Endothelial cell of umbilical vein (primary cell): ENCODE measurements around the gene KRTAP4-5.
"Not testable (repeated sequence)": the region's sequence is repeated elsewhere in the genome, so short reads cannot be mapped to it uniquely, and the experiment has no call there.

Experiments used
- EZH2 ChIP-seq: IDR thresholded peaks from 2 replicates; pipeline ENCODE4 v1.6.1; 2012; ENCODE audit warnings: borderline replicate concordance, low read depth, mild to moderate bottlenecking, moderate library complexity, low read length, inconsistent platforms; ENCODE audit not compliant: severe bottlenecking
- FOS ChIP-seq: IDR thresholded peaks from 2 replicates; pipeline ENCODE4 v1.6.1; 2011; ENCODE audit warnings: mild to moderate bottlenecking, low read length, moderate library complexity, borderline replicate concordance; ENCODE audit not compliant: insufficient read depth
- GATA2 ChIP-seq: IDR thresholded peaks from 2 replicates; pipeline ENCODE4 v1.7.0; 2011; ENCODE audit warnings: low read depth, mild to moderate bottlenecking, moderate library complexity, mixed read lengths, low read length; ENCODE audit not compliant: insufficient read length, insufficient read depth
- JUN ChIP-seq: IDR thresholded peaks from 2 replicates; pipeline ENCODE4 v1.6.1; 2011; ENCODE audit warnings: borderline replicate concordance, low read depth; ENCODE audit not compliant: insufficient read length, insufficient read depth
- MAX ChIP-seq: IDR thresholded peaks from 2 replicates; pipeline ENCODE4 v1.6.1; 2011; ENCODE audit not compliant: insufficient read depth, insufficient read length
- MYC ChIP-seq: IDR thresholded peaks from one replicate; pipeline ENCODE4 v1.6.1; 2011; ENCODE audit warnings: mild to moderate bottlenecking, low read depth, low read length
- POLR2A ChIP-seq: IDR thresholded peaks from 2 replicates; pipeline ENCODE4 v1.6.1; 2012; ENCODE audit warnings: low read depth, mild to moderate bottlenecking, control low read depth, low read length
- POLR2AphosphoS5 ChIP-seq: IDR thresholded peaks from 2 replicates; pipeline ENCODE4 v1.6.1; 2012; ENCODE audit warnings: low read depth, mild to moderate bottlenecking, control low read depth, low read length, moderate library complexity; ENCODE audit not compliant: insufficient read depth
- TF ChIP-seq, protein P1 (sequence below), 2 donors: IDR thresholded peaks; 1 replicate in 1 of 2; 2 replicates in 1 of 2; pipeline ENCODE4 v1.5.1; 2011; ENCODE audit warnings: low read length in 2 of 2, mild to moderate bottlenecking in 2 of 2, moderate library complexity in 2 of 2, control low read depth in 1 of 2, inconsistent platforms in 1 of 2, low read depth in 1 of 2; ENCODE audit not compliant: insufficient read depth in 1 of 2; ENCODE audit errors: extremely low read depth in 1 of 2

DNA sequence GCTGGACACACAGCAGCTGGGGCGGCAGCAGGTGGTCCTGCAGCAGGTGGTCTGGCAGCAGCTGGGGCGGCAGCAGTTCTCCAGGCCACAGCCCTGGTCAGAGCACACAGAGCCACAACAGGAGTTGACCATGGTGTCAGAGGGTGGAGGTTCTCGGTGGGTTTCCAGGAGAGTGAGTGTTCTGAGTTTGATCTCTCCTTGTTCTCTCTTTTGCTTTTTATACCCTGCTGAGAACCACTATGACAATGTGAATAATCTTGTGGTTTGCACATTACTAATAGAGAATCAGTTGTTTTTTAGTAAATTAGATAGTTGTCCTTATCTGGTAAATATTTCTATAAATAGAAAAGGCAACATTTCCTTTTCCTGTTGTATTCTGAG, 25.6 kb downstream of the KRTAP4-5 start, which contains the start of gene KRTAP4-12:
- not testable (repeated sequence) for TF ChIP-seq POLR2AphosphoS5, FOS, POLR2A, JUN, EZH2, MYC, GATA2, MAX
- TF ChIP-seq, protein P1, sequence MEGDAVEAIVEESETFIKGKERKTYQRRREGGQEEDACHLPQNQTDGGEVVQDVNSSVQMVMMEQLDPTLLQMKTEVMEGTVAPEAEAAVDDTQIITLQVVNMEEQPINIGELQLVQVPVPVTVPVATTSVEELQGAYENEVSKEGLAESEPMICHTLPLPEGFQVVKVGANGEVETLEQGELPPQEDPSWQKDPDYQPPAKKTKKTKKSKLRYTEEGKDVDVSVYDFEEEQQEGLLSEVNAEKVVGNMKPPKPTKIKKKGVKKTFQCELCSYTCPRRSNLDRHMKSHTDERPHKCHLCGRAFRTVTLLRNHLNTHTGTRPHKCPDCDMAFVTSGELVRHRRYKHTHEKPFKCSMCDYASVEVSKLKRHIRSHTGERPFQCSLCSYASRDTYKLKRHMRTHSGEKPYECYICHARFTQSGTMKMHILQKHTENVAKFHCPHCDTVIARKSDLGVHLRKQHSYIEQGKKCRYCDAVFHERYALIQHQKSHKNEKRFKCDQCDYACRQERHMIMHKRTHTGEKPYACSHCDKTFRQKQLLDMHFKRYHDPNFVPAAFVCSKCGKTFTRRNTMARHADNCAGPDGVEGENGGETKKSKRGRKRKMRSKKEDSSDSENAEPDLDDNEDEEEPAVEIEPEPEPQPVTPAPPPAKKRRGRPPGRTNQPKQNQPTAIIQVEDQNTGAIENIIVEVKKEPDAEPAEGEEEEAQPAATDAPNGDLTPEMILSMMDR (IDR thresholded peaks at IDR 0.05; ENCODE audit: extremely low read depth in 1 of 2, insufficient read depth in 1 of 2, low read depth in 1 of 2, low read length in 2 of 2): not testable (repeated sequence)
